Stimulated activated naive CD8-positive, alpha-beta T cell treated with anti-CD3 and anti-CD28 coated beads, Interleukin-15, Interleukin-2, amounts not matched to agents 100 ng/mL and 50 ng/mL, for 24 hours (primary cell): ENCODE results near the gene CES3.

ENCODE experiments used
- H3K27ac Mint-ChIP-seq: one replicate; pipeline ENCODE4 v1.8.0; 2021; ENCODE audit warnings: mild to moderate bottlenecking, mixed read lengths
- H3K27me3 Mint-ChIP-seq: one replicate; pipeline ENCODE4 v1.8.0; 2021; ENCODE audit warnings: mixed read lengths
- H3K36me3 Mint-ChIP-seq: one replicate; pipeline ENCODE4 v1.8.0; 2021; ENCODE audit warnings: low read depth, mixed read lengths
- H3K4me1 Mint-ChIP-seq: one replicate; pipeline ENCODE4 v1.8.0; 2021; ENCODE audit warnings: low read depth, mixed read lengths
- H3K4me3 Mint-ChIP-seq: one replicate; pipeline ENCODE4 v1.8.0; 2021; ENCODE audit warnings: mild to moderate bottlenecking, mixed read lengths
- H3K9me3 Mint-ChIP-seq: one replicate; pipeline ENCODE4 v1.8.0; 2021; ENCODE audit warnings: mixed read lengths

Gene CES3

DNA sequence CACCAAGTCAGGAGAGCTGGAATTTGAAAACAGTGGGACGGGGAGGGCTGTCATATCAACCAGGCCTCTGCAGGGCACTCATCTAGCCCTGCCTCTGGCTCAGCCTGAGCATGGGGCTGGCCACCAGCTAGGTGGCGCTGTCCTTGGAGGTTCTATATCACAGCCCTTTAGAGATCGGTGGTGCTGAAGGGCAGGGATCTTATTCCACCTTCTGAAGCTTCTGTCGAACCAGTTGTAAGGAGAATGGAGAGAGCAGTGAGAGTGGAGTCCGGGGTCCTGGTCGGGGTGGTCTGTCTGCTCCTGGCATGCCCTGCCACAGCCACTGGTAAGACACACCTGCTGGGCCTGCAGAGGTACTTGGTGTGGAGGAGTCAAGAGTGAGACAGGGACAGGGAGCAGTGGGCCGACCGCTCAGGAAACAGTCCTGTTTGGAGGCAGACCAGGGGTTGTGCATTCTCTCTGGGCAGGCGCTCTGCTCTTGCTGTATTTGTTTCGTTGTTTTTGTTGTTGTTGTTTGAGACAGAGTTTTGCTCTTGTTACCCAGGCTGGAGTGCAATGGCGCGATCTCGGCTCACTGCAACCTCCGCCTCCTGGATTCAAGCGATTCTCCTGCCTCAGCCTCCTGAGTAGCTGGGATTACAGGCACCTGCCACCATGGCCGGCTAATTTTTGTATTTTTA is at the start of gene CES3:
Gene CES3 (plus strand): TSS at position 202 of the 680 bp plus-strand sequence. CDS start 42 bp downstream, at position 244.
- Mint-ChIP-seq H3K27ac (peak within 1 kb of the TSS; percentile 56), H3K27me3 (peaks cover 3% of the 10 kb centered on the region), H3K4me3 (no peak within 1 kb of the TSS), H3K9me3 (no peaks in the 10 kb centered on the region), H3K36me3 (no peaks in the 10 kb centered on the region), H3K4me1 (peaks cover 15% of the 10 kb centered on the region)

DNA sequence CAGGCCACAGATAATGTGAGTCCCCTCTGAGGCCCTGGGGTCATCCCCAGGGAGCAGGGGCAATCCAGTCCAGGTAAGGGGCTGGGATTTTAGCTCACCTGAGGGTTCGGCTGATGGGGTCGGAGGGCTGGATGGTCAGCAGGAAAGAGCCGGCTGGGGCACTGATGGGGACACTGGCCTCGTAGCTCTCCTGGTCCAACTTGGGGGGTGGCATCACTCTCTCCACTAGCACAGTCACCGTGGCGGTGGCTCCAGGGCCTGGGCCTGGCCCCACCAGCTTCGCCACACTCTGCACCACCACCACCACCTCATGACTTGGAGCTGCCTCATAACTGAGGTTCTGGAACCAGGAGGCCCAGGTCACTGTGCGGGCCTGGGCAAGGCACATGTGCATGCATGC is 49.3 kb upstream of the CES3 start:
- Mint-ChIP-seq H3K9me3 (no peaks in the 10 kb centered on the region), H3K27me3 (no peaks in the 10 kb centered on the region), H3K4me3 (no peak overlapping the region), H3K36me3 (no peaks in the 10 kb centered on the region), H3K4me1 (no peaks in the 10 kb centered on the region), H3K27ac (no peak overlapping the region)

DNA sequence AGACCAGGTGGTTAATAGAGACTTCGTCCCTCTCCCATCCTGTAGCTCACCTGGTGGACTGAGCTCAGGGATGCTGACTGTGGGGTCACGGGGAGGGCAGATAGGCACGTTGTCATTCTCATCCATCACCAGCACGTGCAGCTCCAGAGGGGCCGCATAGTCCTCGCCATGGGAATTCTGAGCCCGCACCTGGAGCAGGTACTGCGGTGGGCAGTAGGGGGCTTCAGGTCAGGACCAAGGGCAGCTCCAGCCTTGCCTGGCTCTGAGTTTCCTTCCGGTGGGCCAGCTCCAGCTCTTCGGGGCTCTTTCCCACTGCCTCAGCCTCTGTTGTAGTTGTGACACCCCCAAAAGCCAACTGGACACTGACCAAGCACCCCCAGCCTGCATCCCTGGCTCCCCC is 48.0 kb upstream of the CES3 start:
- Mint-ChIP-seq H3K27me3 (no peaks in the 10 kb centered on the region), H3K27ac (no peak overlapping the region), H3K36me3 (no peaks in the 10 kb centered on the region), H3K4me1 (no peaks in the 10 kb centered on the region), H3K4me3 (no peak overlapping the region), H3K9me3 (no peaks in the 10 kb centered on the region)

- no peaks in the 10 kb centered on the region for H3K4me1 Mint-ChIP-seq
- no peak overlapping the region for H3K27ac Mint-ChIP-seq
- no peaks in the 10 kb centered on the region for H3K27me3 Mint-ChIP-seq
- H3K9me3 Mint-ChIP-seq, result no peaks in the 10 kb centered on the region
- no peak overlapping the region for H3K4me3 Mint-ChIP-seq
- no peaks in the 10 kb centered on the region for H3K36me3 Mint-ChIP-seq
Observed at GRCh38 chr16:66913711-66914110, 47.4 kb upstream of the CES3 start.

GRCh38 chr16:66914541-66914940 is 46.5 kb upstream of the CES3 start:
- H3K36me3 Mint-ChIP-seq, result no peaks in the 10 kb centered on the region
- no peak overlapping the region for H3K27ac Mint-ChIP-seq
- H3K27me3 Mint-ChIP-seq, result peaks cover 4% of the 10 kb centered on the region

DNA sequence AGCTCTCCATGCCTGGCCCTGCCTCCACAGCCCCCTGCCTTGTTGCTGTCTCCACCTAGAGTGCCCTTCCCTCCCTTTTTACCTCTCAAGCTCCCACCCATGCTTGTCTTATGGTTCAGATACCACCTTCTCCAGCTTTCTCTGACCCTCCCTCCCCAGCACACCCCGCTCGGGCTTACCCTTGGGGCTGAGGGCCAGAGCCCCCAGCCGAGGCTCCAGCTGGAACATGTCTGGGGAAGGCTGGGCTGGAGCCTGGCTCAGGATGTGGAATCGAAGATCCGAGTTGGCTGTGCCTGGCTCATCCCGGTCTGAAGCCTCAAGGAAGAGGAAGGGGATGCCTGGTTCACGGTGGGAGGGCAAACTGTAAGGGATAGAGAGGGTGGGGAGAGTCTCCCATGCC is 46.0 kb upstream of the CES3 start:
- no peak overlapping the region for H3K4me3 Mint-ChIP-seq
- no peaks in the 10 kb centered on the region for H3K4me1 Mint-ChIP-seq
- H3K9me3 Mint-ChIP-seq, result no peaks in the 10 kb centered on the region
- peaks cover 4% of the 10 kb centered on the region for H3K27me3 Mint-ChIP-seq
- no peaks in the 10 kb centered on the region for H3K36me3 Mint-ChIP-seq
- H3K27ac Mint-ChIP-seq, result no peak overlapping the region

More at GRCh38 chr16:66914541-66914940, 46.5 kb upstream of the CES3 start:
- H3K4me3 Mint-ChIP-seq, result no peak overlapping the region
- H3K4me1 Mint-ChIP-seq, result no peaks in the 10 kb centered on the region
- no peaks in the 10 kb centered on the region for H3K9me3 Mint-ChIP-seq

GRCh38 chr16:66916518-66916917 is 44.5 kb upstream of the CES3 start:
- Mint-ChIP-seq H3K27ac (no peak overlapping the region), H3K27me3 (peaks cover 11% of the 10 kb centered on the region), H3K4me3 (no peak overlapping the region), H3K36me3 (no peaks in the 10 kb centered on the region), H3K4me1 (no peaks in the 10 kb centered on the region), H3K9me3 (no peaks in the 10 kb centered on the region)

- Mint-ChIP-seq H3K9me3 (no peaks in the 10 kb centered on the region), H3K4me3 (no peak overlapping the region), H3K27me3 (peaks cover 11% of the 10 kb centered on the region), H3K36me3 (no peaks in the 10 kb centered on the region), H3K27ac (no peak overlapping the region), H3K4me1 (no peaks in the 10 kb centered on the region)
Observed at GRCh38 chr16:66917741-66918140, 43.3 kb upstream of the CES3 start.

DNA sequence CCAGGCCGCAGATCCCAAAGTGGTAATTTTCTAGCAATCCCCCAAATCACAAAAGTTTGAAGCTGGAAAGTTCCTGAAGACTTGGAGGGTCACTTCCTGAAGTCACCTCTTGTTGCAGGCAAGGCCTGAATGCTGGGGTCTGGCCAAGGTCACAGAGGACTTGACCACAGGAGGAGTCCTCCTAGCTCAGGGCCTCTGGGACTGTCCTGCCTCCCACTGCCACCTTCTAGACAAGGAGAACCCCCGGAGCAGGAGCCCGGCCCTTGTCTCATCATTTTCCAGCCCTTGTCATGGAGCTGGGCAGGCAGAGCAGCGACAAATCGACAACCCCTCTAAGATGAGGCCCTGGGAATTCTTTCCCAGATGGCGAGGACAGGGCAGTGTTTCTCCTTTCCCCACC is 42.7 kb upstream of the CES3 start:
- no peak overlapping the region for H3K27ac Mint-ChIP-seq
- peaks cover 14% of the 10 kb centered on the region for H3K27me3 Mint-ChIP-seq
- no peak overlapping the region for H3K4me3 Mint-ChIP-seq
- no peaks in the 10 kb centered on the region for H3K4me1 Mint-ChIP-seq
- no peaks in the 10 kb centered on the region for H3K9me3 Mint-ChIP-seq
- H3K36me3 Mint-ChIP-seq, result no peaks in the 10 kb centered on the region

DNA sequence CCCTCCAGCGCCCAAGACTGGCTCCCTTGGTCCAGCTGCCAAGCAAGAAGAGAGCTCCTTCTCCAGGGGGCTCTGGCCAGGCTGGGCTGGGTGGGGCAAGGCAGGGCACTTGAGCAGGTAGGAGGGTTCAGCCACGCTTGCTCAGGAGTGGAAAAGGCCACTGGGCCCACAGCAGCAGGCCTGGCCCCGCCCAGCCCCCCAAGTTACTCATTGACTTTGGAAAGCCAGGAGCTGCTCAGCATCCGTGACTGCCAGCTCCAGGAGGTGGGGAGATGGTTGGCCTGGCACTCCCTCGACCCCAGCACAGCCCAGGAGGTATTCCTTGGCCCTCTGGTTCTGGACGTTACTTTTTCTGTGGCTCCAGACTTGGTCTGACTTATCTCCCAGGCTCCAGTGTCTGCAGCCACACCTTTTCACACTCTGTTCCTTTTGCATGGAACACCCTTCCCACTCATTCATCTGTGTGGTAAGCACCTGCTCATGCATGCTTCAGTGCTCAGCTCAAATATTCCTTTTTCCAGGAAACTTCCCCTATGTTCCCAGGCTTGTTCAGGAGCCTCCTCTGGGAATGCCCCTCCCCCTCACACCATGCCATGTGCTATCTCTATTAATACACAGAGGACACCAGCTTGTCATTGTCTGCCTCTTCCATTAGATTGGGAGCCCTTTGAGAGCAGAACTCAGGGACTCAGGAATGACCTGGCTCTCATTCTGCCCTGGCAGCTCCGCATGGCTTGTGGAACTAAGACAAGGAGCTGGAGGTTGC is 42.1 kb upstream of the CES3 start, which contains the start of gene CDH16:
Gene CDH16 (minus strand): TSS at position 83 of the 766 bp plus-strand sequence. CDS start 820 bp downstream, outside the sequence.
- Mint-ChIP-seq H3K27me3 (peaks cover 20% of the 10 kb centered on the region), H3K4me1 (no peaks in the 10 kb centered on the region), H3K36me3 (no peaks in the 10 kb centered on the region), H3K27ac (no peak within 1 kb of the TSS), H3K9me3 (no peaks in the 10 kb centered on the region), H3K4me3 (no peak within 1 kb of the TSS)

DNA sequence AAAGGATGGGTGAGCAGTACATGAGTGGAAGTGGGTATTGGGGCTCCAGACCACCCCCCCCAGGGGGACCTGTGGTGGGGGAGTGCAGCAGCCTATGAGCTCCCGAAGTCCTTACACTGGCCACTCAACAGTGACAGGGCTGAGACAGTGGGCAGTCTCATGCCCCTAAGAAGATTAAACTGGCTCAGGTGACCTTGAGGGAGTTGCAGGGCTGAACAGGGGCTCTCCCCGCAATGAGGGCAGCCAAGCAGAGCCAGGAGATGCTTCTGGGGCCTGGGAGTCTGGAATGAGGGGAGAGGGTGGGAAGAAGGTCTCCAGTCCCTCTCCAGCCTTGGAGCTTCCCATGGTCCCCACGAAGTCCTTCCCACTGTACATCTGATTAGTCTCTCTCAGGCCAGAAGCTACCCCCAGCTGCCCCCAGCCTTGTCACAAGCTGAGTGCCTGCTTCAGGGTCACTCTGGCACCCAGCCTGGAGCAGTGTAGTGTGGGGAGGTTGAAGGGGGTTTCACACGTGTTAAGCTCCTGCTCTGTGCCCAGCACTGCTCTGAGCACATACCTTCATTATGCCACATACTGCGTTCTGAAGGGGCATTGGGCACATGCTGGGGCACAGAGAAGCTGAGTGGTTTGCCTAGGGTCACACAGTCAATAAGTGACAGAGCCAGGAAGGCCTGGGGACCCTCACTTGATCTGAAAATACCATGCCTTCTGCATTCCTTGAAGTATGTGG is 41.3 kb upstream of the CES3 start:
- no peaks in the 10 kb centered on the region for H3K9me3 Mint-ChIP-seq
- peaks cover 2% of the 10 kb centered on the region for H3K4me1 Mint-ChIP-seq
- H3K27me3 Mint-ChIP-seq, result peaks cover 25% of the 10 kb centered on the region
- H3K27ac Mint-ChIP-seq, result no peak overlapping the region
- H3K4me3 Mint-ChIP-seq, result no peak overlapping the region
- no peaks in the 10 kb centered on the region for H3K36me3 Mint-ChIP-seq

DNA sequence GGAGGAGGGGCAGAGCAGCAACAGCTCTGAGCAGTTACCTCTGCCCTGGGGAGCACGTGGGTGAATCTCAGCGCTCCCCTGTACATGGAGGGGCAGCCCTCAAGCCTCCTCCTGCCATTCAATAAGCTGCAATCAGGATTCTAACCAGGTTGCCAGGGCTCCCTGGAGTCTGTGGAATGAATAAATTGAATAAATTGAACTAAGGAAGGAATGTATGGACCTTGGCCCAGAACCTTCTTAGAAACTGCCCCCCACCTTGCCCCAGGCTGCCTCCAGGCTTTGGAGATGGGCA is 40.8 kb upstream of the CES3 start:
- H3K9me3 Mint-ChIP-seq, result no peaks in the 10 kb centered on the region
- no peaks in the 10 kb centered on the region for H3K36me3 Mint-ChIP-seq
- no peak overlapping the region for H3K4me3 Mint-ChIP-seq
- H3K4me1 Mint-ChIP-seq, result peaks cover 4% of the 10 kb centered on the region
- H3K27ac Mint-ChIP-seq, result no peak overlapping the region
- peaks cover 26% of the 10 kb centered on the region for H3K27me3 Mint-ChIP-seq

DNA sequence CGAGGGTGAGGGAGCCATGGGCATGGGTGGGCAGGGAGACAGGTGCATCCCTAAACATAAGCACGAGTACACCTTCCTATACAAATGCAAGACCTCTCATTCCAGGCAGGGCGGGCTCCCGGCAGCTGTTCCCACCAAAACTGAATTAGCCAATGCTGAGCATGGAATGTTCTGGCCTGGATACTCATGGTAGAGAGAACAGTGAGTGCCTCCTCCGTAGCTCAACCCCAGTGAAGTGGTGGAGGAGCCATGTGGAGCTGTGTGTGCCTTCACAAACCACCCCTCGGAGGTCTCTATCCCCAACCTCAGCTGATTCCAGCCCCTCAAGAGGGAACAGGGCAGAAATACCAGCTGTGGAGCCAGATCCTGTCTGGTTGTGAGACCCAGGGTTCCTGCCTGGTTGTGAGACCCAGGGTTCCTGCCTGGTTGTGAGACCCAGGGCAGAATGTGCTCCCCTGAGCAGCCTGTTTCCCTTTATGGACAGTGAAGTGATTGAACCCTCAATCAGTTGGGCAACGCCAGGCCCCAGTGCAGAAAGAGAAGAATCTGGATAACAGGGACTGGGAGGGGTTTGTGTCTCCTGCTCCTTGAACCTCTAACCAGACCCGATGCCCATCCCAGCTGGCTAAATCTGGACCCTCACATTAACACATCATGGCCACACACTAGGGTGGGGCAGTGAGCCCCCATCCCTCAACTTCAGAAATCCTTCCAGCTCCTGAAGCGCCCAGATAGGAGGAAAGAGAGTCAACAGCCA is 40.0 kb upstream of the CES3 start:
- H3K27me3 Mint-ChIP-seq, result peaks cover 33% of the 10 kb centered on the region
- H3K4me3 Mint-ChIP-seq, result no peak overlapping the region

DNA sequence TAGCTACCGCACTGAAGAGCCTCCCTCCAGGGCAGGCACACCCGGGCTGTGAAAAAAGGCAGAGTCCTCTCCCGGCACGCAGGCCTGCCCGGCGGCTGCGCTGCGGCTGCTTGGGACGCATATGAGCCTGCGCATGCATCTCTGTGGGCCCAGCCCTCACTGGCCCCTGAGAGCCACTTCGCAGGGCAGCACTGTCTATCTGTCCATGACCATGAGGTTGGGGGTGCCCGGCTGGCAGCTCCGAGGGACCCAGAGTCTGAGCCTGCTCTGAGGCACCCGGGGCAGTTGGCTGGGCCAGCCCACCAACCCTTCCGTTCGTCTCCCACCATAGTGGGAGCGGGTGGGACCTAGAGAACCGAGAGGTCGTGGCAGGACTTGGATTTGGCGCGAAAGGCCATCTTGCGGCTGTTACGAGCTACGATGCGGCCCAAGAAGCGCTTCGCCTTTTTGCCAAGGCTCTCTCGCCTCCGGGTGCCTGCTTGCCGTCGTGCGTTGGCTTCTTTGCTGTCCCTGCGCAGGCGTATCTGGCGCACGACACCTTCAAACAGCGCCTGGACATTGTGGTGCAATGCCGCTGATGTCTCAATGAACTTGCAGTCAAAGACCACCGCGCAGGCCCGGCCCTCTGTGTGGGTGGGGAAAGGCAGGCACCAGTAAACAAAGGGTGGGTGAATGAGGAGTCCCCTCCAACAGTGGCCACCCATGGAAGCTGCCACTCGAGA is 39.2 kb upstream of the CES3 start:
- no peak overlapping the region for H3K27ac Mint-ChIP-seq
- no peak overlapping the region for H3K4me3 Mint-ChIP-seq
- no peaks in the 10 kb centered on the region for H3K36me3 Mint-ChIP-seq
- peaks cover 33% of the 10 kb centered on the region for H3K27me3 Mint-ChIP-seq
- H3K4me1 Mint-ChIP-seq, result peaks cover 11% of the 10 kb centered on the region
- H3K9me3 Mint-ChIP-seq, result no peaks in the 10 kb centered on the region

More for the DNA sequence above, 40.0 kb upstream of the CES3 start:
- Mint-ChIP-seq H3K4me1 (peaks cover 11% of the 10 kb centered on the region), H3K9me3 (no peaks in the 10 kb centered on the region), H3K36me3 (no peaks in the 10 kb centered on the region), H3K27ac (no peak overlapping the region)
